ENCODE data around the gene AARS1. TPM values are rescaled to one million over a fixed set of nuclear protein-coding genes. Genes with fewer than 3 reads are reported as not detected.
"Not testable (repeated sequence)": the region's sequence is repeated elsewhere in the genome, so short reads cannot be mapped to it uniquely, and the experiment has no call there.

AARS1 gene
- total RNA-seq, 4 donors from 2014 or later: 30.3 to 50.6 (median 43.4) TPM

- DNase-seq; H3K4me1 ChIP-seq; H3K27me3 ChIP-seq; H3K4me3 ChIP-seq; H3K9me3 ChIP-seq; H3K27ac ChIP-seq; intact Hi-C loops (cut with DNase I): not testable (repeated sequence)
- peaks cover 0 to 81% (median 4%) of the 10 kb centered on the region in 3 donors for H3K36me3 ChIP-seq
Measured at GRCh38 chr16:70226024-70226423, 63.3 kb downstream of the AARS1 start.

- intact Hi-C loops (cut with DNase I); H3K27me3 ChIP-seq; H3K9me3 ChIP-seq; DNase-seq; H3K27ac ChIP-seq; H3K4me3 ChIP-seq; H3K4me1 ChIP-seq: not testable (repeated sequence)
- 89 to 92% methylated on average over 4 of the region's 4 CpGs for WGBS, 2 donors
- peaks cover 0 to 80% (median 4%) of the 10 kb centered on the region in 3 donors for H3K36me3 ChIP-seq
Measured at GRCh38 chr16:70225430-70225829, 63.9 kb downstream of the AARS1 start.

GRCh38 chr16:70224645-70225044 is 64.7 kb downstream of the AARS1 start:
- H3K4me3 ChIP-seq; H3K27ac ChIP-seq; H3K4me1 ChIP-seq; intact Hi-C loops (cut with DNase I); H3K9me3 ChIP-seq; DNase-seq; H3K27me3 ChIP-seq: not testable (repeated sequence)
- WGBS, 2 donors: no CpG with 5 or more reads among the region's 24 CpGs
- peaks cover 0 to 80% (median 4%) of the 10 kb centered on the region in 3 donors for H3K36me3 ChIP-seq

- H3K36me3 ChIP-seq: peaks cover 0 to 80% (median 4%) of the 10 kb centered on the region in 3 donors
- H3K4me3 ChIP-seq; H3K4me1 ChIP-seq; H3K27me3 ChIP-seq; DNase-seq; H3K9me3 ChIP-seq; H3K27ac ChIP-seq; intact Hi-C loops (cut with DNase I): not testable (repeated sequence)
- WGBS, 2 donors: 60 to 80% methylated on average over 1 of the region's 3 CpGs
Measured at GRCh38 chr16:70223971-70224513, 65.3 kb downstream of the AARS1 start.

- H3K4me1 ChIP-seq; H3K9me3 ChIP-seq; H3K27me3 ChIP-seq; DNase-seq; H3K27ac ChIP-seq; intact Hi-C loops (cut with DNase I); H3K4me3 ChIP-seq: not testable (repeated sequence)
- WGBS, 2 donors: 86 to 100% methylated on average over 1 of the region's 2 CpGs
- H3K36me3 ChIP-seq: peaks cover 0 to 78% (median 4%) of the 10 kb centered on the region in 3 donors
Measured at GRCh38 chr16:70223216-70223615, 66.1 kb downstream of the AARS1 start.

GRCh38 chr16:70222574-70222973 is 66.7 kb downstream of the AARS1 start:
- H3K4me1 ChIP-seq; intact Hi-C loops (cut with DNase I): not testable (repeated sequence)
- WGBS, 2 donors: 62 to 71% methylated on average over 2 of the region's 2 CpGs

GRCh38 chr16:70218586-70218985 is 70.7 kb downstream of the AARS1 start:
- 68 to 73% methylated on average over 2 of the region's 2 CpGs for WGBS, 2 donors
- H3K9me3 ChIP-seq; DNase-seq; H3K4me3 ChIP-seq; H3K27me3 ChIP-seq; H3K4me1 ChIP-seq; intact Hi-C loops (cut with DNase I); H3K27ac ChIP-seq: not testable (repeated sequence)
- H3K36me3 ChIP-seq: peaks cover 0 to 77% (median 4%) of the 10 kb centered on the region in 3 donors

More at GRCh38 chr16:70222574-70222973, 66.7 kb downstream of the AARS1 start:
- peaks cover 0 to 76% (median 4%) of the 10 kb centered on the region in 3 donors for H3K36me3 ChIP-seq
- DNase-seq, H3K27ac ChIP-seq, H3K9me3 ChIP-seq, H3K27me3 ChIP-seq, H3K4me3 ChIP-seq: not testable (repeated sequence)

GRCh38 chr16:70206382-70206781 is 82.9 kb downstream of the AARS1 start:
- H3K9me3 ChIP-seq; intact Hi-C loops (cut with DNase I); DNase-seq; H3K27me3 ChIP-seq; H3K4me3 ChIP-seq; H3K4me1 ChIP-seq; H3K27ac ChIP-seq: not testable (repeated sequence)
- peaks cover 0 to 31% (median 0%) of the 10 kb centered on the region in 3 donors for H3K36me3 ChIP-seq
- 93 to 96% methylated on average over 3 to 4 of the region's 6 CpGs for WGBS, 2 donors

GRCh38 chr16:70204668-70205405 is 84.5 kb downstream of the AARS1 start:
- intact Hi-C loops (cut with DNase I); DNase-seq; H3K27me3 ChIP-seq; H3K9me3 ChIP-seq; H3K4me3 ChIP-seq; H3K4me1 ChIP-seq; H3K27ac ChIP-seq: not testable (repeated sequence)
- peaks cover 0 to 26% (median 0%) of the 10 kb centered on the region in 3 donors for H3K36me3 ChIP-seq
- no CpG with 5 or more reads among the region's 46 CpGs for WGBS, 2 donors

GRCh38 chr16:70204010-70204409 is 85.3 kb downstream of the AARS1 start:
- H3K4me1 ChIP-seq; H3K27ac ChIP-seq; H3K27me3 ChIP-seq; H3K9me3 ChIP-seq; intact Hi-C loops (cut with DNase I); H3K4me3 ChIP-seq; DNase-seq: not testable (repeated sequence)
- no CpG with 5 or more reads among the region's 29 CpGs for WGBS, 2 donors
- H3K36me3 ChIP-seq: peaks cover 0 to 20% (median 0%) of the 10 kb centered on the region in 3 donors

- H3K4me3 ChIP-seq; H3K27ac ChIP-seq; DNase-seq; H3K9me3 ChIP-seq; H3K27me3 ChIP-seq; H3K4me1 ChIP-seq; intact Hi-C loops (cut with DNase I): not testable (repeated sequence)
- 65 to 73% methylated on average over 4 of the region's 7 CpGs for WGBS, 2 donors
- peaks cover 0 to 18% (median 0%) of the 10 kb centered on the region in 3 donors for H3K36me3 ChIP-seq
Measured at GRCh38 chr16:70203508-70203907, 85.8 kb downstream of the AARS1 start.

Data from esophagus squamous epithelium (tissue), 5 donors.